Epithelial cell of proximal tubule (primary cell): ENCODE results near the gene ASAP2. TPM values are rescaled to one million over a fixed set of nuclear protein-coding genes. Genes with fewer than 3 reads are reported as not detected.
A peak's percentile ranks its signal among the peaks of the same experiment; 100 is the strongest.

Experiments used
- DNase-seq: peaks from one replicate; pipeline ENCODE4 v3.0.0-alpha.2; 2011; ENCODE audit warnings: low read depth
- H3K4me3 ChIP-seq: 2 replicates; pipeline ENCODE4 v1.5.1; 2011; ENCODE audit warnings: low read depth, mild to moderate bottlenecking, low read length
- CTCF ChIP-seq: conservative IDR thresholded peaks from 2 replicates; pipeline ENCODE4 v1.5.1; 2012; ENCODE audit warnings: low read depth, mild to moderate bottlenecking, low read length
- total RNA-seq: library from RNA; depleted of rRNA; stranded (reverse); fragments of >200 nt; gene quantifications from 2 replicates; pipeline ENCODE4 v1.2.3, GENCODE V29; 2015

ASAP2 gene
- total RNA-seq, 1 donor from 2014 or later: 33.0 TPM

GRCh38 chr2:9347411-9347881 is 140.8 kb downstream of the ASAP2 start:
- no peak for DNase-seq

GRCh38 chr2:9354318-9354717 is 147.7 kb downstream of the ASAP2 start:
- DNase-seq: no peak
- H3K4me3 ChIP-seq: no peak overlapping the region
- TF ChIP-seq CTCF: no peak

More at GRCh38 chr2:9347411-9347881, 140.8 kb downstream of the ASAP2 start:
- no peak overlapping the region for H3K4me3 ChIP-seq
- TF ChIP-seq CTCF: no peak

DNA sequence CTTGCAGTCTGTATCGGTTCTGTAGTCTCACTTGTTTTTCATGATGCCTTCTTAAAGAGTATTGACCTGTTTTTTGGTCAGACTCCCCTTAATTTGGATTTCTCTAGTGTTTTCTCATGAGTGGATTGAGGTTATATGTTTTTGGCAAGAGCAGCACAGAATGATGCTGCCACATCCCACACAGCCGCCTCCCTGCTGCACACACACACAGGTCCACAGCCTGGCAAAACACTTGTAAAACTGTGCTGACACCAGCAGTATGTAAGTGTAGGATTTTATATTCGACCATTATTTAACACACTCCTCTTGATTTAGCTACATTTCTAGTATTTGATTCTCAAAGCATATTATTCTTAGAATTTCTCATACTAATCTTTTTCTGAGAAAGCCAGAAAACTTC is 148.7 kb downstream of the ASAP2 start:
- no peak for TF ChIP-seq CTCF
- DNase-seq: no peak
- H3K4me3 ChIP-seq: no peak overlapping the region

DNA sequence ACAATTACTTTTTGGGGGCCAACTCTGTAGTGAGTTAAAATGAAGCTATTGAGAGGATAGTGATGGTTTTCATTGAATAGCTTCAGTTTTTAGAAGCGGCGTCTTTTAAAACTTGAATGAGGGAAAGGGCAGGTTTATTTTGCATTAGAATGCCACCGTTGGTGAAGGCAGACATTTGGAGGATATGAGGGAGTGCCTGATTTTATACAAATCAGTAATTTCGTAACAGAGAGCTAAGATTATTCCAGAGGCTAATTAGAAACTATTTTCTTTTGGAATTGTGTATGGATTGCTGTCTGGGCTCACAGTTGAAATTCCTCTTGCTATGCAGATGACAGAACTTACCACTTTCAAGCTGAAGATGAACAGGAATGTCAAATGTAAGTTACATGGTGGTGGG is 149.1 kb downstream of the ASAP2 start:
- no peak for TF ChIP-seq CTCF
- DNase-seq: no peak
- no peak overlapping the region for H3K4me3 ChIP-seq

- no peak for TF ChIP-seq CTCF
- DNase-seq: no peak
- H3K4me3 ChIP-seq: peak overlapping the region; percentile 1
Measured at GRCh38 chr2:9356261-9356660, 149.6 kb downstream of the ASAP2 start.

DNA sequence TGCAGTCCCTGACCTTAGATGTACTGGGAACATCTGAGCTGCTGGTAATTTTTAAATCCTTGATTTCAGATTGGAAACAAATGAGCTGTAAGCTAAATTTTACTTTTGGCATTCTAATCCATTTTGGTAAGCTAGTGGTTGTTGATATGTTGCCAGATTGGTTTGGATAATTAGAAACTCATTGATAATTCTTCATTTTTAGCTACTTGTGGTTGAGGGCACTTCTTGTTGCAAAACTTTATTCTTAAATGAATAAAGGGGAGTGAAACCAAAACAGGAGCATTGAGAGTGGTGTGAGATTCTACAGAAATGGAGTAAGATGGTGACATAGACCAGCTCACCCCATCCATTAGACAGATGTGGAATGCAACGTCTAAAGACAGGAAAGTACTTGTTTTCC is 152.2 kb downstream of the ASAP2 start:
- no peak overlapping the region for H3K4me3 ChIP-seq
- DNase-seq: no peak
- TF ChIP-seq CTCF: no peak

DNA sequence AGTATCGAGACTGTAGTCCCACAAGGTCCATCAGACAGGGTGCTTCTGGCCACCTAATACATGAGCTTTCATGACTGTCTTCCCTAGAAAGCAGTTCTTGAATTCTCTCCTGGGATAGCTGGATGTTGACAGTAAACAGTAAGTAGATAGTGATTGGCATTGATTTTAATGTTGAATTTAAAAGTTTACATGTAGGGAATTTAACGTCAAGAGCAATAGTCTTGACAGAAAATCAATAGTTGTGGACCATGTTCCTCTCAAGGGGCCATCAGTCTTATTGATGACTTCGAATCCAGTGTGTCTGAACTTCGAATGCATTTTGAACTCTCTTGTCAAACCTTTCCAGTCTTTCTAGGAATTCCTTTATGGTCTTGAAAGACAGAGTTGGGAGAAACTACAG is 152.9 kb downstream of the ASAP2 start:
- no peak for DNase-seq
- TF ChIP-seq CTCF: no peak
- no peak overlapping the region for H3K4me3 ChIP-seq
